GM10248 (cell line): ENCODE measurements around the gene RAD51B.

Experiments used
- CTCF ChIA-PET: fragments of 300-600 bp; sonication (Branson Sonifier 250); formaldehyde crosslinking; extraction: SDS; loops from one replicate; lab custom pipeline; 2021; ENCODE audit warnings: antibody characterized with exemption; lab: Yijun Ruan, JAX
- POLR2A ChIA-PET: fragments of 350-650 bp; sonication (Branson Sonifier 250); formaldehyde crosslinking; extraction: SDS; loops from one replicate; lab custom pipeline; 2020; ENCODE audit warnings: antibody characterized with exemption; lab: Yijun Ruan, JAX
- DNase-seq: peaks from one replicate; pipeline ENCODE4 v3.0.0; 2012; ENCODE audit errors: extremely low spot score
- TF ChIP-seq, protein P1 (sequence below): IDR thresholded peaks from 2 replicates; pipeline ENCODE4 v1.5.1; 2012; ENCODE audit warnings: mild to moderate bottlenecking, low read depth; ENCODE audit errors: extremely low read depth, missing control alignments, control extremely low read depth

Gene RAD51B

GRCh38 chr14:68766299-68767247 is 947.0 kb downstream of the RAD51B start:
- no peak for DNase-seq
- ChIA-PET CTCF (interaction anchor here (1.6 to 3.1 kb wide), 2 partner anchors 9 to 518 kb away, joined by 4 to 11 read pairs; no protein-coding TSS in a partner anchor), POLR2A (no interaction called here)
- TF ChIP-seq, protein P1, sequence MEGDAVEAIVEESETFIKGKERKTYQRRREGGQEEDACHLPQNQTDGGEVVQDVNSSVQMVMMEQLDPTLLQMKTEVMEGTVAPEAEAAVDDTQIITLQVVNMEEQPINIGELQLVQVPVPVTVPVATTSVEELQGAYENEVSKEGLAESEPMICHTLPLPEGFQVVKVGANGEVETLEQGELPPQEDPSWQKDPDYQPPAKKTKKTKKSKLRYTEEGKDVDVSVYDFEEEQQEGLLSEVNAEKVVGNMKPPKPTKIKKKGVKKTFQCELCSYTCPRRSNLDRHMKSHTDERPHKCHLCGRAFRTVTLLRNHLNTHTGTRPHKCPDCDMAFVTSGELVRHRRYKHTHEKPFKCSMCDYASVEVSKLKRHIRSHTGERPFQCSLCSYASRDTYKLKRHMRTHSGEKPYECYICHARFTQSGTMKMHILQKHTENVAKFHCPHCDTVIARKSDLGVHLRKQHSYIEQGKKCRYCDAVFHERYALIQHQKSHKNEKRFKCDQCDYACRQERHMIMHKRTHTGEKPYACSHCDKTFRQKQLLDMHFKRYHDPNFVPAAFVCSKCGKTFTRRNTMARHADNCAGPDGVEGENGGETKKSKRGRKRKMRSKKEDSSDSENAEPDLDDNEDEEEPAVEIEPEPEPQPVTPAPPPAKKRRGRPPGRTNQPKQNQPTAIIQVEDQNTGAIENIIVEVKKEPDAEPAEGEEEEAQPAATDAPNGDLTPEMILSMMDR: no peak

- no peak for DNase-seq
- TF ChIP-seq, protein P1: no peak
- CTCF ChIA-PET: interaction anchor here (1.6 to 3.1 kb wide), 2 partner anchors 9 to 518 kb away, joined by 4 to 11 read pairs; no protein-coding TSS in a partner anchor
- POLR2A ChIA-PET: no interaction called here
These were observed 947.7 kb downstream of the RAD51B start for GRCh38 chr14:68767248-68767645.

DNA sequence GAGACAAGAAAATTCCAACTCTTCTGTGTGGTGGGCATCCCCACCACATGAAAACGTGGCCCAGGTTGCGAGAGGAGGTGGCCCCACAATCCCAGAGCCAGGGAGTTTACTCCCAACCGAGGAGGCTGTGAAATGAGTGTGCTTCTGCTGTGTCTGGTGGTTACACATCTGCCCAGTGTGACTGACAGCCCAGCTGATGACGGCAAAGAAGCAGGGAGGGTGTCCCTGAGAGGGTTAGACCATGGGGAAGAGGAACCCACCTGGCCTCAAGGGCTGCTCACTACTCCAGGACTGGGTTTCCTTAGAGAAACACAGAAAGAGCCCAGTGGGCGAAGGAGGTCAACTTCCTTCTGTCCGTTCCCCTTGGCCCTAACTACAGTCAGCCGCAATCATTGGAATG is 948.7 kb downstream of the RAD51B start:
- ChIA-PET CTCF (interaction anchor here (1.6 to 3.1 kb wide), 2 partner anchors 10 to 520 kb away, joined by 4 to 11 read pairs; no protein-coding TSS in a partner anchor), POLR2A (no interaction called here)
- DNase-seq: no peak
- TF ChIP-seq, protein P1: no peak

DNA sequence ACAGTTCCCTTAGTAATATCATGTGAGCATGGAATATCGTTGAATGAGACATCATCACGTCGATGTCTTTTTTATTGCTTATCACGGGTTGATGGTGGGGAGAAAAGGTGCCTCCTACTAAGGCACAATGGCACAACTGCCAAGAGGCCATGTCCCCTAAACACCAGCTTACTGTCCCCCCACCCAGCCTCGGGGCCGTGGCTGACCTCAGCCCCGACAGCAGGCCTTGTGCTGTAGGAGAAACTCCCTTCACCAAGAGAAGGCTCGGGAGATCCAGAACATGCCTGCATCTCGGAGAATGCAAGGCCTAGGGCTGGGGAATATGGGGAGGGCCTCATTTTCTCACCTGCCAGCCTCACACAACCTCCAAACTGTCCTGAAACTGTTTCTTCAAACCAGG is 950.5 kb downstream of the RAD51B start:
- ChIA-PET CTCF (interaction anchor here (1.8 kb wide), 1 partner anchor 9 kb away, joined by 4 read pairs; no protein-coding TSS in a partner anchor), POLR2A (no interaction called here)
- TF ChIP-seq, protein P1: no peak
- DNase-seq: no peak

- TF ChIP-seq, protein P1: no peak
- ChIA-PET POLR2A (no interaction called here), CTCF (interaction anchor here (1.2 to 1.8 kb wide), 2 partner anchors 10 to 352 kb away, joined by 3 to 4 read pairs; no protein-coding TSS in a partner anchor)
- DNase-seq: no peak
These were observed 951.1 kb downstream of the RAD51B start for GRCh38 chr14:68770553-68771286.

DNA sequence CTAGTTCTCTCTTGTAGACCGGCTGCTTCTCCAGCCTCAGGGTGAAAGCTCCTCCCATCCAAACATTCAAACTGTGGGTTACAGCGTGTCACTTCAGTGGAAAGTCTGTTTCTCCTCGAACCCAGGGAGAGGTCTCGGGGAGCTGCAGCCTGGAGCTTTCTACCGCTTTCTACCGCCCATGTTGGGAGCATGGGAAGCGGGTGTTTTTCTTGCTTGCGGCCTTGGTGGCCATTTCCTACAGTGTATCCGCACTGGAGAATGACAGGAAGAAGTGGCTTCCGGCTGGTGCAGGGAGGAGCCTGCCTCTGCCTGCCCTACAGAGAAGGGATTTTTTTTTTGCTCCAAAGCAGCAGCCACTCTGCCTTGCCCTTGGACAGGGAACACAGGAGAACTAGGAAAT is 952.1 kb downstream of the RAD51B start:
- no peak for DNase-seq
- CTCF ChIA-PET: interaction anchor here (1.2 to 1.8 kb wide), 2 partner anchors 11 to 353 kb away, joined by 3 to 4 read pairs; no protein-coding TSS in a partner anchor
- POLR2A ChIA-PET: no interaction called here
- TF ChIP-seq, protein P1: no peak
